Measurements from ENCODE around the gene KRTAP5-4. TPM values are rescaled to one million over a fixed set of nuclear protein-coding genes. Genes with fewer than 3 reads are reported as not detected.

Gene KRTAP5-4
- total and polyA plus RNA-seq, 8 donors = not detected

- Histone ChIP-seq H3K36me3 (no peaks in the 10 kb centered on the region), H3K4me1 (peaks cover 8 to 34% of the 10 kb centered on the region in 2 donors), H3K4me3 (peak overlapping the region; percentile 47 to 48), H3K9me3 (no peaks in the 10 kb centered on the region), H3K27ac (no peak overlapping the region), H3K27me3 (peaks cover 3 to 81% of the 10 kb centered on the region in 2 donors)
- ATAC-seq = no peak
- DNase-seq = peak in 1 of 4 donors; percentile 68
- TF ChIP-seq, protein P1, sequence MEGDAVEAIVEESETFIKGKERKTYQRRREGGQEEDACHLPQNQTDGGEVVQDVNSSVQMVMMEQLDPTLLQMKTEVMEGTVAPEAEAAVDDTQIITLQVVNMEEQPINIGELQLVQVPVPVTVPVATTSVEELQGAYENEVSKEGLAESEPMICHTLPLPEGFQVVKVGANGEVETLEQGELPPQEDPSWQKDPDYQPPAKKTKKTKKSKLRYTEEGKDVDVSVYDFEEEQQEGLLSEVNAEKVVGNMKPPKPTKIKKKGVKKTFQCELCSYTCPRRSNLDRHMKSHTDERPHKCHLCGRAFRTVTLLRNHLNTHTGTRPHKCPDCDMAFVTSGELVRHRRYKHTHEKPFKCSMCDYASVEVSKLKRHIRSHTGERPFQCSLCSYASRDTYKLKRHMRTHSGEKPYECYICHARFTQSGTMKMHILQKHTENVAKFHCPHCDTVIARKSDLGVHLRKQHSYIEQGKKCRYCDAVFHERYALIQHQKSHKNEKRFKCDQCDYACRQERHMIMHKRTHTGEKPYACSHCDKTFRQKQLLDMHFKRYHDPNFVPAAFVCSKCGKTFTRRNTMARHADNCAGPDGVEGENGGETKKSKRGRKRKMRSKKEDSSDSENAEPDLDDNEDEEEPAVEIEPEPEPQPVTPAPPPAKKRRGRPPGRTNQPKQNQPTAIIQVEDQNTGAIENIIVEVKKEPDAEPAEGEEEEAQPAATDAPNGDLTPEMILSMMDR (IDR thresholded peaks at IDR 0.05) = no peak
- intact Hi-C loops (cut with DNase I) = no loop called here
Observed at GRCh38 chr11:1571760-1572196, 50.2 kb downstream of the KRTAP5-4 start.

Other genes with a start within 250 kb of the KRTAP5-4 start
- gene BRSK2, start 232.2 kb downstream of the KRTAP5-4 start, total RNA-seq = under 1 TPM; 0.13 to 0.32 TPM
- 1 to 10 TPM in 2 of 6 donors, under 1 TPM in 4; 0.39 to 1.1 (median 0.83) TPM for gene BRSK2, start 232.2 kb downstream of the KRTAP5-4 start, polyA plus RNA-seq (ENCODE audit: insufficient read length in 6 of 6)
- 10 to 100 TPM; 38.6 to 41.3 TPM for gene MOB2, start 135.4 kb downstream of the KRTAP5-4 start, total RNA-seq
- 10 to 100 TPM; 36.1 to 39.9 (median 37.1) TPM for gene MOB2, start 135.4 kb downstream of the KRTAP5-4 start, polyA plus RNA-seq (ENCODE audit: insufficient read length in 6 of 6)
- 10 to 100 TPM in 1 of 2 donors, 1 to 10 TPM in 1; 9.9 to 21.8 TPM for gene DUSP8, start 49.9 kb downstream of the KRTAP5-4 start, total RNA-seq
- 1 to 10 TPM in 5 of 6 donors, under 1 TPM in 1; 0.80 to 2.0 (median 1.6) TPM for gene DUSP8, start 49.9 kb downstream of the KRTAP5-4 start, polyA plus RNA-seq (ENCODE audit: insufficient read length in 6 of 6)
- gene KRTAP5-1, start 36.9 kb downstream of the KRTAP5-4 start, total RNA-seq = not detected
- under 1 TPM in 1 of 6 donors, not detected in 5; 0.21 TPM for gene KRTAP5-1, start 36.9 kb downstream of the KRTAP5-4 start, polyA plus RNA-seq (ENCODE audit: insufficient read length in 6 of 6)
- not detected for gene KRTAP5-2, start 23.8 kb downstream of the KRTAP5-4 start, total RNA-seq
- gene KRTAP5-2, start 23.8 kb downstream of the KRTAP5-4 start, polyA plus RNA-seq (ENCODE audit: insufficient read length in 6 of 6) = not detected
- gene KRTAP5-3, start 13.7 kb downstream of the KRTAP5-4 start, total RNA-seq = not detected
- not detected for gene KRTAP5-3, start 13.7 kb downstream of the KRTAP5-4 start, polyA plus RNA-seq (ENCODE audit: insufficient read length in 6 of 6)
- not detected for gene KRTAP5-5, start 7.6 kb upstream of the KRTAP5-4 start, total RNA-seq
- not detected for gene KRTAP5-5, start 7.6 kb upstream of the KRTAP5-4 start, polyA plus RNA-seq (ENCODE audit: insufficient read length in 6 of 6)
- gene KRTAP5-6, start 75.1 kb upstream of the KRTAP5-4 start, total RNA-seq = not detected
- not detected for gene KRTAP5-6, start 75.1 kb upstream of the KRTAP5-4 start, polyA plus RNA-seq (ENCODE audit: insufficient read length in 6 of 6)
- 10 to 100 TPM in 1 of 2 donors, 1 to 10 TPM in 1; 3.4 to 16.5 TPM for gene IFITM10, start 128.5 kb upstream of the KRTAP5-4 start, total RNA-seq
- gene IFITM10, start 128.5 kb upstream of the KRTAP5-4 start, polyA plus RNA-seq (ENCODE audit: insufficient read length in 6 of 6) = under 1 TPM in 5 of 6 donors, not detected in 1; 0.07 to 0.24 (median 0.11) TPM
- gene CTSD, start 141.8 kb upstream of the KRTAP5-4 start, total RNA-seq = 1,000 to 10,000 TPM; 1,902 to 2,455 TPM
- 100 to 1,000 TPM; 124 to 171 (median 145) TPM for gene CTSD, start 141.8 kb upstream of the KRTAP5-4 start, polyA plus RNA-seq (ENCODE audit: insufficient read length in 6 of 6)
- gene SYT8, start 212.9 kb upstream of the KRTAP5-4 start, total RNA-seq = 1 to 10 TPM; 6.0 to 8.8 TPM
- gene SYT8, start 212.9 kb upstream of the KRTAP5-4 start, polyA plus RNA-seq (ENCODE audit: insufficient read length in 6 of 6) = 1 to 10 TPM in 2 of 6 donors, under 1 TPM in 4; 0.21 to 1.9 (median 0.82) TPM
- gene TNNI2, start 216.8 kb upstream of the KRTAP5-4 start, total RNA-seq = 1 to 10 TPM; 3.4 to 8.5 TPM
- under 1 TPM in 5 of 6 donors, not detected in 1; 0.24 to 0.74 (median 0.32) TPM for gene TNNI2, start 216.8 kb upstream of the KRTAP5-4 start, polyA plus RNA-seq (ENCODE audit: insufficient read length in 6 of 6)
- gene LSP1, start 230.9 kb upstream of the KRTAP5-4 start, total RNA-seq = 10 to 100 TPM; 29.8 to 76.6 TPM
- 1 to 10 TPM; 5.9 to 8.8 (median 7.0) TPM for gene LSP1, start 230.9 kb upstream of the KRTAP5-4 start, polyA plus RNA-seq (ENCODE audit: insufficient read length in 6 of 6)

Measured in left lung (tissue), 10 donors.